B cell (primary cell): ENCODE data around the gene GIMAP8.
A peak's percentile ranks its signal among the peaks of the same experiment; 100 is the strongest.

Experiments used
- CTCF ChIP-seq: fragments of 200-600 bp; IDR thresholded peaks from one replicate; pipeline ENCODE4 v1.8.0; 2022; ENCODE audit warnings: antibody characterized with exemption, mild to moderate bottlenecking
- EZH2 ChIP-seq: IDR thresholded peaks from 2 replicates; pipeline ENCODE4 v1.6.1; 2012; ENCODE audit warnings: borderline replicate concordance, low read depth, mild to moderate bottlenecking, moderate library complexity, low read length; ENCODE audit not compliant: insufficient read depth, poor library complexity, severe bottlenecking

GRCh38 chr7:150404805-150405583, 45.4 kb upstream of the GIMAP8 start:
- TF ChIP-seq CTCF (peak; percentile 25), EZH2 (no peak)
